ENCODE measurements around the gene SHISA5. TPM values are rescaled to one million over a fixed set of nuclear protein-coding genes. Genes with fewer than 3 reads are reported as not detected.

The SHISA5 gene
- total RNA-seq, 4 donors from 2014 or later: 17.0 to 31.6 (median 23.4) TPM

- H3K27me3 ChIP-seq: no peaks in the 10 kb centered on the region
- DNase-seq: no peak
- H3K4me3 ChIP-seq: no peak overlapping the region
- H3K36me3 ChIP-seq: no peaks in the 10 kb centered on the region
- in situ Hi-C loops (cut with MboI; ENCODE audit: low sequenced_read_pairs in 4 of 4) (no loop called here), intact Hi-C loops (cut with DNase I; ENCODE audit: low total_unique reads) (no loop called here)
- no peak for ATAC-seq
- H3K9me3 ChIP-seq: no peaks in the 10 kb centered on the region
- TF ChIP-seq POLR2A (IDR thresholded peaks at IDR 0.05): no peak
- TF ChIP-seq CTCF (IDR thresholded peaks at IDR 0.05 in 4 of 5, conservative IDR thresholded peaks at IDR 0.05 in 1 of 5): no peak
- H3K27ac ChIP-seq: no peak overlapping the region
- no peaks in the 10 kb centered on the region for H3K4me1 ChIP-seq
These were observed 83.4 kb downstream of the SHISA5 start for GRCh38 chr3:48420561-48420960.

GRCh38 chr3:48419597-48419996, 84.4 kb downstream of the SHISA5 start:
- no peak for DNase-seq
- in situ Hi-C loops (cut with MboI; ENCODE audit: low sequenced_read_pairs in 4 of 4) (no loop called here), intact Hi-C loops (cut with DNase I; ENCODE audit: low total_unique reads) (no loop called here)
- H3K27ac ChIP-seq: no peak overlapping the region
- TF ChIP-seq CTCF (IDR thresholded peaks at IDR 0.05 in 4 of 5, conservative IDR thresholded peaks at IDR 0.05 in 1 of 5): no peak
- no peak for TF ChIP-seq POLR2A (IDR thresholded peaks at IDR 0.05)
- no peaks in the 10 kb centered on the region for H3K27me3 ChIP-seq
- H3K9me3 ChIP-seq: no peaks in the 10 kb centered on the region
- no peaks in the 10 kb centered on the region for H3K36me3 ChIP-seq
- no peak overlapping the region for H3K4me3 ChIP-seq
- no peak for ATAC-seq
- no peaks in the 10 kb centered on the region for H3K4me1 ChIP-seq

- in situ Hi-C loops (cut with MboI; ENCODE audit: low sequenced_read_pairs in 4 of 4) (no loop called here), intact Hi-C loops (cut with DNase I; ENCODE audit: low total_unique reads) (no loop called here)
- Histone ChIP-seq H3K4me1 (no peaks in the 10 kb centered on the region), H3K36me3 (no peaks in the 10 kb centered on the region), H3K4me3 (no peak overlapping the region), H3K27me3 (no peaks in the 10 kb centered on the region), H3K27ac (no peak overlapping the region), H3K9me3 (no peaks in the 10 kb centered on the region)
- TF ChIP-seq POLR2A (IDR thresholded peaks at IDR 0.05) (no peak), CTCF (IDR thresholded peaks at IDR 0.05 in 4 of 5, conservative IDR thresholded peaks at IDR 0.05 in 1 of 5) (no peak)
- DNase-seq: no peak
- no peak for ATAC-seq
These were observed 84.8 kb downstream of the SHISA5 start for GRCh38 chr3:48419149-48419548.

- no peaks in the 10 kb centered on the region for H3K9me3 ChIP-seq
- TF ChIP-seq CTCF (IDR thresholded peaks at IDR 0.05 in 4 of 5, conservative IDR thresholded peaks at IDR 0.05 in 1 of 5): no peak
- TF ChIP-seq POLR2A (IDR thresholded peaks at IDR 0.05): no peak
- H3K4me1 ChIP-seq: no peaks in the 10 kb centered on the region
- in situ Hi-C loops (cut with MboI; ENCODE audit: low sequenced_read_pairs in 4 of 4): no loop called here
- H3K36me3 ChIP-seq: no peaks in the 10 kb centered on the region
- intact Hi-C loops (cut with DNase I; ENCODE audit: low total_unique reads): no loop called here
- no peak overlapping the region for H3K4me3 ChIP-seq
- ATAC-seq (no peak), DNase-seq (no peak)
- no peaks in the 10 kb centered on the region for H3K27me3 ChIP-seq
- no peak overlapping the region for H3K27ac ChIP-seq
These were observed 85.3 kb downstream of the SHISA5 start for GRCh38 chr3:48418651-48419050.

GRCh38 chr3:48418140-48418539, 85.8 kb downstream of the SHISA5 start:
- H3K36me3 ChIP-seq: no peaks in the 10 kb centered on the region
- ATAC-seq: no peak

More at GRCh38 chr3:48418140-48418539, 85.8 kb downstream of the SHISA5 start:
- H3K27ac ChIP-seq: no peak overlapping the region
- no peak for DNase-seq
- no peaks in the 10 kb centered on the region for H3K9me3 ChIP-seq
- intact Hi-C loops (cut with DNase I; ENCODE audit: low total_unique reads): no loop called here
- no peaks in the 10 kb centered on the region for H3K27me3 ChIP-seq
- TF ChIP-seq CTCF (IDR thresholded peaks at IDR 0.05 in 4 of 5, conservative IDR thresholded peaks at IDR 0.05 in 1 of 5) (no peak), POLR2A (IDR thresholded peaks at IDR 0.05) (no peak)
- in situ Hi-C loops (cut with MboI; ENCODE audit: low sequenced_read_pairs in 4 of 4): no loop called here
- H3K4me1 ChIP-seq: no peaks in the 10 kb centered on the region
- no peak overlapping the region for H3K4me3 ChIP-seq

Data from gastrocnemius medialis (tissue), 4 donors.